ENCODE data around the gene EIF2AK3.

Gene EIF2AK3

DNA sequence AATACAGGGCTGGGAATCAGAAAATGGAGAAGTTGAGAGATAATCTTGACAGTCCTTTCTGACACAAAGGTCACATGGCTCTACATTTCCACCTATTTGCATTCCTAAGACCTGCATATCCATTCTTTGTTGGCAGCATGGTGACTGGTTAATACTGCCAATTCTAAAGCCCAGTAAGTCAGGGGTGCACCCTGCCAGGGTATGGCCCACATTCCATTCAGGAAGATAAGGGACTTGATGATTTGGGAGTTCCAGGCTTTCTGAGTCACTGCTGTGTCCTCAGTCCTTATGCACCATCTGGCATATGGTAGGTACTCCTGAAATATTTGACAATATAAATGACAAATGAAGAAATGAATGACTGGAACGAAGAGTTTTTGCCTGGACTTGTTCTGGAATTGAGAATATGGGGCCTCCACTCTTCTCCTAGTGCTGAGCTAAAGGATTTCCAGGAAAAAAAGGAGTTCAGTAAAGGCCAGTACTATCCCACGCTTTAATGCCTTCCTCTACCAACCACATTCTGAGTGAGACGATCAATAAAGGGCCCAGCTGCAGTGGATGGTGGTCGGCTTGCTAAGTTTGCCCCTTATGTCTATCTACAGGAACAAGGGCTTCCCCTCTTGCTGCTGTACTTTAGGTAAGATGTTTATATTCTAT is 31.7 kb upstream of the EIF2AK3 start:
- no peaks in the 10 kb centered on the region for H3K36me3 ChIP-seq (ENCODE audit: control insufficient read depth in 2 of 2, insufficient read depth in 1 of 2, low read length in 2 of 2)
- H3K4me3 ChIP-seq (ENCODE audit: low read depth, low read length) = no peak overlapping the region
- H3K27ac ChIP-seq (ENCODE audit: extremely low read depth, low read depth, low read length) = peak overlapping the region; percentile 45
- CTCF ChIA-PET = interaction anchor here (0.7 to 3.6 kb wide), 8 partner anchors 9 to 68 kb away, joined by 3 to 24 read pairs (median 4); no protein-coding TSS in a partner anchor
- TF ChIP-seq ZSCAN18 (tag by site-specific recombination; IDR thresholded peaks at IDR 0.05) = no peak
- TF ChIP-seq SP3 (tag by site-specific recombination; IDR thresholded peaks at IDR 0.05) = no peak
- TF ChIP-seq PRDM6 (tag by site-specific recombination; IDR thresholded peaks at IDR 0.05) = no peak
- no peak for TF ChIP-seq ZNF501 (tag by site-specific recombination; IDR thresholded peaks at IDR 0.05)
- TF ChIP-seq ZNF311 (tag by site-specific recombination; IDR thresholded peaks at IDR 0.05; ENCODE audit: borderline replicate concordance) = no peak
- no peak for TF ChIP-seq KLF9 (tag by site-specific recombination; IDR thresholded peaks at IDR 0.05; ENCODE audit: low read depth)
- TF ChIP-seq ZNF10 (tag by site-specific recombination; IDR thresholded peaks at IDR 0.05) = no peak
- TF ChIP-seq ZNF175 (tag by site-specific recombination; IDR thresholded peaks at IDR 0.05) = no peak
- TF ChIP-seq ZNF335 (tag by site-specific recombination; conservative IDR thresholded peaks at IDR 0.05) = no peak
- TF ChIP-seq ZNF555 (tag by site-specific recombination; conservative IDR thresholded peaks at IDR 0.05) = no peak
- no peak for TF ChIP-seq GLIS2 (tag by site-specific recombination; IDR thresholded peaks at IDR 0.05)
- TF ChIP-seq ZNF398 (tag by site-specific recombination; IDR thresholded peaks at IDR 0.05) = no peak
- TF ChIP-seq GLI2 (tag by site-specific recombination; IDR thresholded peaks at IDR 0.05; ENCODE audit: borderline replicate concordance, low read depth) = no peak
- TF ChIP-seq, protein P1, sequence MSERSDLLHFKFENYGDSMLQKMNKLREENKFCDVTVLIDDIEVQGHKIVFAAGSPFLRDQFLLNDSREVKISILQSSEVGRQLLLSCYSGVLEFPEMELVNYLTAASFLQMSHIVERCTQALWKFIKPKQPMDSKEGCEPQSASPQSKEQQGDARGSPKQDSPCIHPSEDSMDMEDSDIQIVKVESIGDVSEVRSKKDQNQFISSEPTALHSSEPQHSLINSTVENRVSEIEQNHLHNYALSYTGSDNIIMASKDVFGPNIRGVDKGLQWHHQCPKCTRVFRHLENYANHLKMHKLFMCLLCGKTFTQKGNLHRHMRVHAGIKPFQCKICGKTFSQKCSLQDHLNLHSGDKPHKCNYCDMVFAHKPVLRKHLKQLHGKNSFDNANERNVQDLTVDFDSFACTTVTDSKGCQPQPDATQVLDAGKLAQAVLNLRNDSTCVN (tag by site-specific recombination; optimal IDR thresholded peaks at IDR 0.05) = no peak
- TF ChIP-seq, protein P2, sequence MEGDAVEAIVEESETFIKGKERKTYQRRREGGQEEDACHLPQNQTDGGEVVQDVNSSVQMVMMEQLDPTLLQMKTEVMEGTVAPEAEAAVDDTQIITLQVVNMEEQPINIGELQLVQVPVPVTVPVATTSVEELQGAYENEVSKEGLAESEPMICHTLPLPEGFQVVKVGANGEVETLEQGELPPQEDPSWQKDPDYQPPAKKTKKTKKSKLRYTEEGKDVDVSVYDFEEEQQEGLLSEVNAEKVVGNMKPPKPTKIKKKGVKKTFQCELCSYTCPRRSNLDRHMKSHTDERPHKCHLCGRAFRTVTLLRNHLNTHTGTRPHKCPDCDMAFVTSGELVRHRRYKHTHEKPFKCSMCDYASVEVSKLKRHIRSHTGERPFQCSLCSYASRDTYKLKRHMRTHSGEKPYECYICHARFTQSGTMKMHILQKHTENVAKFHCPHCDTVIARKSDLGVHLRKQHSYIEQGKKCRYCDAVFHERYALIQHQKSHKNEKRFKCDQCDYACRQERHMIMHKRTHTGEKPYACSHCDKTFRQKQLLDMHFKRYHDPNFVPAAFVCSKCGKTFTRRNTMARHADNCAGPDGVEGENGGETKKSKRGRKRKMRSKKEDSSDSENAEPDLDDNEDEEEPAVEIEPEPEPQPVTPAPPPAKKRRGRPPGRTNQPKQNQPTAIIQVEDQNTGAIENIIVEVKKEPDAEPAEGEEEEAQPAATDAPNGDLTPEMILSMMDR (tag by site-specific recombination; IDR thresholded peaks at IDR 0.05) = no peak
- TF ChIP-seq REPIN1 (tag by site-specific recombination; IDR thresholded peaks at IDR 0.05; ENCODE audit: low read depth) = no peak
- no peak for TF ChIP-seq ZNF549 (tag by site-specific recombination; IDR thresholded peaks at IDR 0.05)
- no peak for TF ChIP-seq ZNF623 (tag by site-specific recombination; IDR thresholded peaks at IDR 0.05)
- TF ChIP-seq ZNF626 (tag by site-specific recombination; IDR thresholded peaks at IDR 0.05) = no peak
- no peaks in the 10 kb centered on the region for H3K9me3 ChIP-seq (ENCODE audit: control insufficient read depth, insufficient read depth, low read depth, low read length)
- POLR2A ChIA-PET = interaction anchor here (0.7 to 1.4 kb wide), 4 partner anchors 11 to 642 kb away, joined by 3 to 9 read pairs (median 3); partner anchors contain the start of genes EIF2AK3 and RNU2-63P
- peaks cover 3% of the 10 kb centered on the region; the same call in 1 of the 2 replicates for H3K4me1 ChIP-seq (ENCODE audit: control insufficient read depth, insufficient read depth, low read length)
